Measurements from ENCODE around the gene TLE4.

GRCh38 chr9:79571309-79572031 is at the start of gene TLE4:
- TF ChIP-seq CTCF (optimal IDR thresholded peaks at IDR 0.05 in 1 of 3, IDR thresholded peaks at IDR 0.05 in 1 of 3, conservative IDR thresholded peaks at IDR 0.05 in 1 of 3; ENCODE audit: extremely low read depth in 1 of 3, insufficient read depth in 2 of 3, low read length in 3 of 3) (no peak), EZH2 (IDR thresholded peaks at IDR 0.05; ENCODE audit: low read length) (no peak)

All from keratinocyte (primary cell).